ENCODE data around the gene PKD2L1. TPM values are rescaled to one million over a fixed set of nuclear protein-coding genes. Genes with fewer than 3 reads are reported as not detected.
A peak's percentile ranks its signal among the peaks of the same experiment; 100 is the strongest.

PKD2L1 gene
- total RNA-seq, 2 donors from 2014 or later = 0.09 to 0.34 TPM

DNA sequence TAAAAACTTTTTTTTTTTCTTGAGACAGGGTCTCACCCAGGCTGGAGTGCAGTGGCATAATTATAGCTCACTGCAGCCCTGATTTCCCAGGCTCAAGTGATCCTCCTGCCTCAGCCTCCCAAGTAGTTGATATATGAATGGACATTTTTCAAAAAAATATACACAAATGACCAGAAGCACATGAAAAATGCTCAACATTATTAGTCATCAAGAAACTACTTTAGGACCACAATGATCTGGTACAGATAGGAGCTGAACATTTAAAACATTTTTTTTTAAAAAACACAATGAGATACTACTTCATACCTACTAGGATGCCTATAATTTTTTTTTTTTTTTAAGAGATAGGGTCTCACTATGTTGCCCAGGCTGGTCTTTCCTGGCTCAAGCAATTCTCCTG lies 38.7 kb upstream of the PKD2L1 start:
- no peak overlapping the region for H3K4me3 ChIP-seq
- no peak overlapping the region for H3K27ac ChIP-seq
- H3K9me3 ChIP-seq = no peaks in the 10 kb centered on the region
- no peaks in the 10 kb centered on the region for H3K36me3 ChIP-seq
- no peaks in the 10 kb centered on the region for H3K27me3 ChIP-seq (replicated peaks; ENCODE audit: insufficient read depth)
- DNase-seq (ENCODE audit: low spot score) = no peak
- peaks cover 19% of the 10 kb centered on the region for H3K4me1 ChIP-seq (replicated peaks)
- intact Hi-C loops (cut with DNase I) = no loop called here
- TF ChIP-seq POLR2A (IDR thresholded peaks at IDR 0.05) = no peak
- no peak for TF ChIP-seq POLR2AphosphoS5 (IDR thresholded peaks at IDR 0.05)
- no peak for TF ChIP-seq CTCF (IDR thresholded peaks at IDR 0.05)

- Histone ChIP-seq H3K4me1 (replicated peaks) (peaks cover 9% of the 10 kb centered on the region), H3K9me3 (no peaks in the 10 kb centered on the region), H3K27me3 (replicated peaks; ENCODE audit: insufficient read depth) (no peaks in the 10 kb centered on the region), H3K36me3 (no peaks in the 10 kb centered on the region), H3K27ac (peak overlapping the region; percentile 49 to 69), H3K4me3 (no peak overlapping the region)
- 24% methylated on average over 7 of the region's 7 CpGs for WGBS
- intact Hi-C loops (cut with DNase I) = no loop called here
- peak in 1 of 4 experiments; percentile 7 for TF ChIP-seq CTCF (IDR thresholded peaks at IDR 0.05)
- peak; percentile 99 for TF ChIP-seq POLR2AphosphoS5 (IDR thresholded peaks at IDR 0.05)
- TF ChIP-seq POLR2A (IDR thresholded peaks at IDR 0.05) = no peak
- peak; percentile 95 for DNase-seq (ENCODE audit: low spot score)
Measured at GRCh38 chr10:100364735-100365391, 34.8 kb upstream of the PKD2L1 start.

DNA sequence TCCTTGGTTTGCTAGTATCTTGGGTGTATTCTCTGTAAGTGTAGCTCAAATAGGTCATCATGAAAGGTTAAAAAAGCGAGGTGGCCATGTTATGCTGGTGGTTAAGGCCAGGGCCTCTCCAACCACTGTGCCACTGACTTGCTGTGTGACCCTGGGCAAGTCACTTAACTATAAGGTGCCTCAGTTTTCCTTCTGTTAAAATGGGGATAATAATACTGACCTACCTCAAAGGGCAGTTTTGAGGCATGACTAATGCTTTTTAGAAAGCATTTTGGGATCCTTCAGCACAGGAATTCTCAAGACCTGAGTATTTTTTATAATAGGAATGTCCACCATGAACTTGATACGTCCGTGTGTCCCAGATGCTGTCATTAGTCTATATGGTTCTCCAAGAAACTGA lies 34.1 kb upstream of the PKD2L1 start:
- DNase-seq (ENCODE audit: low spot score) = no peak
- WGBS = 76% methylated on average over 3 of the region's 3 CpGs
- Histone ChIP-seq H3K4me3 (no peak overlapping the region), H3K27ac (peak overlapping the region; percentile 25 to 69), H3K27me3 (replicated peaks; ENCODE audit: insufficient read depth) (no peaks in the 10 kb centered on the region), H3K4me1 (replicated peaks) (peaks cover 9% of the 10 kb centered on the region), H3K9me3 (no peaks in the 10 kb centered on the region), H3K36me3 (no peaks in the 10 kb centered on the region)
- TF ChIP-seq POLR2A (IDR thresholded peaks at IDR 0.05) = no peak
- no peak for TF ChIP-seq CTCF (IDR thresholded peaks at IDR 0.05)
- no peak for TF ChIP-seq POLR2AphosphoS5 (IDR thresholded peaks at IDR 0.05)
- intact Hi-C loops (cut with DNase I) = no loop called here

- no peak for DNase-seq (ENCODE audit: low spot score)
- peaks cover 9% of the 10 kb centered on the region for H3K4me1 ChIP-seq (replicated peaks)
- H3K27me3 ChIP-seq (replicated peaks; ENCODE audit: insufficient read depth) = no peaks in the 10 kb centered on the region
- no peaks in the 10 kb centered on the region for H3K9me3 ChIP-seq
- intact Hi-C loops (cut with DNase I) = no loop called here
- no peak for TF ChIP-seq POLR2AphosphoS5 (IDR thresholded peaks at IDR 0.05)
- no peak for TF ChIP-seq CTCF (IDR thresholded peaks at IDR 0.05)
- no peak for TF ChIP-seq POLR2A (IDR thresholded peaks at IDR 0.05)
- H3K4me3 ChIP-seq = no peak overlapping the region
- 44% methylated on average over 6 of the region's 6 CpGs for WGBS
- H3K36me3 ChIP-seq = no peaks in the 10 kb centered on the region
- peak overlapping the region; percentile 45 to 69 for H3K27ac ChIP-seq
Measured at GRCh38 chr10:100362570-100363496, 32.8 kb upstream of the PKD2L1 start.

Data from prostate gland (tissue), 2 donors.